SKM-1 treated with dmso at 0.1 percent for 144 hours (cell line): ENCODE data around the gene MSI2.

ENCODE experiments used
- DNase-seq: peaks from one replicate; lab custom pipeline; 2025; ENCODE audit not compliant: unreplicated experiment; lab: John Stamatoyannopoulos, UW

The MSI2 gene

GRCh38 chr17:57429966-57430365, 173.6 kb downstream of the MSI2 start:
- DNase-seq, result no peak

GRCh38 chr17:57431415-57431814, 175.1 kb downstream of the MSI2 start:
- no peak for DNase-seq

GRCh38 chr17:57432507-57433277, 176.4 kb downstream of the MSI2 start:
- no peak for DNase-seq

- no peak for DNase-seq
Observed at GRCh38 chr17:57433452-57433851, 177.1 kb downstream of the MSI2 start.

- no peak for DNase-seq
Observed at GRCh38 chr17:57434361-57434760, 178.0 kb downstream of the MSI2 start.

- no peak for DNase-seq
Observed at GRCh38 chr17:57436565-57436964, 180.2 kb downstream of the MSI2 start.

GRCh38 chr17:57438066-57438731, 181.9 kb downstream of the MSI2 start:
- DNase-seq, result no peak

- no peak for DNase-seq
Observed at GRCh38 chr17:57439651-57440050, 183.3 kb downstream of the MSI2 start.

- no peak for DNase-seq
Observed at GRCh38 chr17:57440522-57441269, 184.4 kb downstream of the MSI2 start.

GRCh38 chr17:57441270-57441600, 184.9 kb downstream of the MSI2 start:
- no peak for DNase-seq

- DNase-seq, result no peak
Observed at GRCh38 chr17:57442401-57442823, 186.1 kb downstream of the MSI2 start.

GRCh38 chr17:57442914-57443571, 186.7 kb downstream of the MSI2 start:
- DNase-seq, result no peak

- DNase-seq, result no peak
Observed at GRCh38 chr17:57443781-57444180, 187.5 kb downstream of the MSI2 start.

- DNase-seq, result no peak
Observed at GRCh38 chr17:57444682-57445450, 188.5 kb downstream of the MSI2 start.

GRCh38 chr17:57445772-57446472, 189.6 kb downstream of the MSI2 start:
- DNase-seq, result no peak

GRCh38 chr17:57447357-57447989, 191.2 kb downstream of the MSI2 start:
- DNase-seq, result no peak

GRCh38 chr17:57447990-57448758, 191.9 kb downstream of the MSI2 start:
- DNase-seq, result no peak

- no peak for DNase-seq
Observed at GRCh38 chr17:57448759-57449283, 192.5 kb downstream of the MSI2 start.

- no peak for DNase-seq
Observed at GRCh38 chr17:57451191-57451590, 194.9 kb downstream of the MSI2 start.
